Lower lobe of right lung (tissue), 2 donors: ENCODE measurements around the gene FBXO10. TPM values are rescaled to one million over a fixed set of nuclear protein-coding genes. Genes with fewer than 3 reads are reported as not detected.

Source experiments
- ATAC-seq, 2 donors: fragments of 200-7000 bp; cut with Tn5 transposase; one replicate each; pipeline ENCODE4 v1.9.1; 2020 to 2022; ENCODE audit warnings: mild to moderate bottlenecking in 2 of 2, moderate library complexity in 2 of 2
- DNase-seq: peaks from one replicate; pipeline ENCODE4 v3.0.0-alpha.2; 2020
- H3K27ac ChIP-seq: fragments of 200-600 bp; one replicate; pipeline ENCODE4 v1.8.0; 2022
- H3K27me3 ChIP-seq: fragments of 200-600 bp; one replicate; pipeline ENCODE4 v1.8.0; 2022; ENCODE audit warnings: low read depth
- H3K36me3 ChIP-seq: fragments of 200-600 bp; one replicate; pipeline ENCODE4 v1.8.0; 2022; ENCODE audit warnings: mild to moderate bottlenecking
- H3K4me1 ChIP-seq: fragments of 200-600 bp; one replicate; pipeline ENCODE4 v1.8.0; 2022
- H3K4me3 ChIP-seq: fragments of 200-600 bp; one replicate; pipeline ENCODE4 v1.8.0; 2022; ENCODE audit warnings: mild to moderate bottlenecking
- H3K9me3 ChIP-seq: fragments of 200-600 bp; one replicate; pipeline ENCODE4 v1.8.0; 2022
- intact Hi-C: fragments of 100-400 bp; cut with DNase I; formaldehyde crosslinking; loops from one replicate; pipeline ENCODE4 v1.11.0; 2022
- total RNA-seq: library from RNA; stranded (reverse); fragmentation: NEBNext Ultra II Directional; extraction: Animal tissue kit (Norgen Biotek cat#: 25700); gene quantifications from one replicate; pipeline ENCODE4 v1.2.1, GENCODE V29; 2021
- TF ChIP-seq, protein P1 (sequence below): fragments of 200-600 bp; IDR thresholded peaks from one replicate; pipeline ENCODE4 v1.8.0; 2022; ENCODE audit warnings: antibody characterized with exemption, mild to moderate bottlenecking
- donor health status: DM: no; HTN: yes; CAD: no; lungs with severe emphysema.

The FBXO10 gene
- total RNA-seq, 1 donor from 2014 or later: 10.2 TPM

- no peak for ATAC-seq
- intact Hi-C loops: no loop called here
- TF ChIP-seq, protein P1, sequence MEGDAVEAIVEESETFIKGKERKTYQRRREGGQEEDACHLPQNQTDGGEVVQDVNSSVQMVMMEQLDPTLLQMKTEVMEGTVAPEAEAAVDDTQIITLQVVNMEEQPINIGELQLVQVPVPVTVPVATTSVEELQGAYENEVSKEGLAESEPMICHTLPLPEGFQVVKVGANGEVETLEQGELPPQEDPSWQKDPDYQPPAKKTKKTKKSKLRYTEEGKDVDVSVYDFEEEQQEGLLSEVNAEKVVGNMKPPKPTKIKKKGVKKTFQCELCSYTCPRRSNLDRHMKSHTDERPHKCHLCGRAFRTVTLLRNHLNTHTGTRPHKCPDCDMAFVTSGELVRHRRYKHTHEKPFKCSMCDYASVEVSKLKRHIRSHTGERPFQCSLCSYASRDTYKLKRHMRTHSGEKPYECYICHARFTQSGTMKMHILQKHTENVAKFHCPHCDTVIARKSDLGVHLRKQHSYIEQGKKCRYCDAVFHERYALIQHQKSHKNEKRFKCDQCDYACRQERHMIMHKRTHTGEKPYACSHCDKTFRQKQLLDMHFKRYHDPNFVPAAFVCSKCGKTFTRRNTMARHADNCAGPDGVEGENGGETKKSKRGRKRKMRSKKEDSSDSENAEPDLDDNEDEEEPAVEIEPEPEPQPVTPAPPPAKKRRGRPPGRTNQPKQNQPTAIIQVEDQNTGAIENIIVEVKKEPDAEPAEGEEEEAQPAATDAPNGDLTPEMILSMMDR: no peak
- no peak overlapping the region for H3K27ac ChIP-seq
- no peak overlapping the region for H3K4me3 ChIP-seq
- H3K36me3 ChIP-seq: no peaks in the 10 kb centered on the region
- no peak for DNase-seq
- no peaks in the 10 kb centered on the region for H3K9me3 ChIP-seq
- H3K4me1 ChIP-seq: no peaks in the 10 kb centered on the region
- H3K27me3 ChIP-seq: peaks cover 4% of the 10 kb centered on the region
These were observed 41.7 kb upstream of the FBXO10 start for GRCh38 chr9:37617832-37618231.

- intact Hi-C loops: no loop called here
These were observed 41.0 kb upstream of the FBXO10 start for GRCh38 chr9:37617161-37617560.

DNA sequence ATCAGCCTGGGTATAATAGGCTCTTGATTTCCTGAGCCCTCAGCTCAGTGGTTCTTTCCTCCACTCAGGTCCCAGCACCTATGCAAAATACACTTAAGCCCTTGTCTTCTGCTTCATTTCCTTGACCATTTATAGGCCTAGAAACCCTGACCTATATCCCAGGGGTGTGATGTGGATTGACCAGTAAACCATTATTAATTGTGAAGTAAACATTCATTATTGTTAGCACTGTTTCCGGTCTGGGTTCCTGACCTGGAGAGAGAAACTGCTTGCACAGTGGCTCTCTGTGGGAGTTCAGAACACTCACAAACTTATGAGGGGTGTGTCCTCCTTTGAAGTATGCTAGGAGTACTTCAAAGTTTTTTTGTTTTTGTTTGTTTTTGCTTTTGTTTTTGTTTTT, 35.8 kb upstream of the FBXO10 start:
- intact Hi-C loops: no loop called here
- ATAC-seq (no peak), DNase-seq (no peak)
- Histone ChIP-seq H3K9me3 (no peaks in the 10 kb centered on the region), H3K4me3 (no peak overlapping the region), H3K36me3 (no peaks in the 10 kb centered on the region), H3K27me3 (peaks cover 4% of the 10 kb centered on the region), H3K27ac (no peak overlapping the region), H3K4me1 (no peaks in the 10 kb centered on the region)
- TF ChIP-seq, protein P1: no peak

More at GRCh38 chr9:37617161-37617560, 41.0 kb upstream of the FBXO10 start:
- Histone ChIP-seq H3K4me1 (no peaks in the 10 kb centered on the region), H3K4me3 (no peak overlapping the region), H3K9me3 (no peaks in the 10 kb centered on the region), H3K36me3 (no peaks in the 10 kb centered on the region), H3K27me3 (peaks cover 4% of the 10 kb centered on the region), H3K27ac (no peak overlapping the region)
- DNase-seq (no peak), ATAC-seq (no peak)
- TF ChIP-seq, protein P1: no peak

DNA sequence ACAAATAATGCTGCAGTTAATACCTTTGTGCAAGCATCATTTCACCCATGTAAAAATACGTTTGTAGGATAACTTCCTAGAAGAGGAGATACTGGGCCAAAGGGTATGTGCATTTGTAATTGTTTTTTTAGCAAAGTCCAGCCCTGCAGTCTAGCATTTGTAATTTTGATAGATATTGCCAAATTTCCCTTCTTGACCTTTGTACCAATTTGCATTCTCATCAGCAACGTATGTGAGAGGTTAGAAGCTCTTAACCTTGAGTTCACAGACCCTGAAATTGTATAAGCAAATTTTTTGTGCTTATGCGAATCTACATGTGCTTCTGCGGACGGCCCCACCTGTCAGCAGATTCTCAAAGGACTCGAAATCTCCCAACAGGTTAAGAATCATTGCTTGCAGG, 34.8 kb upstream of the FBXO10 start:
- Histone ChIP-seq H3K4me1 (no peaks in the 10 kb centered on the region), H3K4me3 (no peak overlapping the region), H3K27ac (no peak overlapping the region), H3K27me3 (peaks cover 4% of the 10 kb centered on the region), H3K9me3 (no peaks in the 10 kb centered on the region), H3K36me3 (no peaks in the 10 kb centered on the region)
- DNase-seq (no peak), ATAC-seq (no peak)
- TF ChIP-seq, protein P1: no peak
- intact Hi-C loops: no loop called here

DNA sequence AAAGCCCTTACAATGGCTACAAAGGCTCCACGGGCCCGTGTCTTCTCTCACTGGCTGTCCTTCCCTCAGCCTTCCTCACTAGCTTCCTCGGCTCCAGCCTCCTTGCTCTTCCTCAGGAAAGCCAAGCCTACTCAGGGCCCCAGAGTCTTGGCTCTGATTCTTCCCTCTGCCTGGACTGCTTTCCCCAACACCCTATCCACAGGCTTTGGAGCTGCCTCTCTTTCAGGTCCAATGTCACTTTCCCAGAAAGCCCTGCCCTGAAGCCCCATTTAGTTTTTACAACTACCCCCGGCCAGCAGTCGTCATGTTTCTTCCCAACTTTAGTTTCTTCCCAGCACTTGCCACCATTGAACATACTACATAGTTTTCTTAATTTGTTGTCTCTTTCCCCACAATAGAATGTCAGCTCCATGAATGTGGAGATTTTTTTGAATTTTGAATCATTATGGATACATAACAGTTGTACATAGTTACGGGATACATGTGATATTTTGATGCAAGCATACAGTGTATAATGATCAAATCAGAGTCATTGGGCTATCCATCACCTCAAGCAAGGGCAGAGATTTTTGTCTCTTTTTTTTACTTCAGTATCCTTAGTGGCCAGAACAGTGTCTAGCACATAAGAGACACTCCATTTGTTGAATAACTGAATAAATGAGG, 33.7 kb upstream of the FBXO10 start:
- Histone ChIP-seq H3K36me3 (no peaks in the 10 kb centered on the region), H3K27ac (no peak overlapping the region), H3K4me1 (no peaks in the 10 kb centered on the region), H3K9me3 (no peaks in the 10 kb centered on the region), H3K27me3 (peaks cover 4% of the 10 kb centered on the region), H3K4me3 (no peak overlapping the region)
- TF ChIP-seq, protein P1: no peak
- DNase-seq (no peak), ATAC-seq (no peak)
- intact Hi-C loops: no loop called here
